Left ventricle myocardium inferior (tissue), 1 donor: Measurements from ENCODE around the gene FAM53A. TPM values are rescaled to one million over a fixed set of nuclear protein-coding genes. Genes with fewer than 3 reads are reported as not detected.

Experiments
- DNase-seq: peaks from one replicate; pipeline ENCODE4 v3.0.0-alpha.2; 2020
- H3K27ac ChIP-seq: fragments of 200-600 bp; replicated peaks from 2 replicates; pipeline ENCODE4 v1.8.0; 2021
- H3K27me3 ChIP-seq: fragments of 200-600 bp; 2 replicates; pipeline ENCODE4 v1.8.0; 2021; ENCODE audit warnings: low read depth
- H3K36me3 ChIP-seq: fragments of 200-600 bp; 2 replicates; pipeline ENCODE4 v1.8.0; 2021
- H3K4me1 ChIP-seq: fragments of 200-600 bp; 2 replicates; pipeline ENCODE4 v1.8.0; 2021
- H3K4me3 ChIP-seq: fragments of 200-600 bp; 2 replicates; pipeline ENCODE4 v1.8.0; 2021; ENCODE audit warnings: mild to moderate bottlenecking, moderate library complexity
- H3K9me3 ChIP-seq: fragments of 200-600 bp; replicated peaks from 2 replicates; pipeline ENCODE4 v1.8.0; 2021
- intact Hi-C: fragments of 100-400 bp; cut with micrococcal nuclease; formaldehyde crosslinking; loops from one replicate; pipeline ENCODE4 v1.11.0; 2022
- total RNA-seq: library from RNA; stranded (reverse); fragmentation: NEBNext Ultra II Directional; extraction: Animal tissue kit (Norgen Biotek cat#: 25700); gene quantifications from one replicate; pipeline ENCODE4 v1.2.1, GENCODE V29; 2021
- TF ChIP-seq, protein P1 (sequence below): fragments of 200-600 bp; IDR thresholded peaks from 2 replicates; pipeline ENCODE4 v1.8.0; 2021; ENCODE audit warnings: antibody characterized with exemption, mild to moderate bottlenecking, borderline replicate concordance
- donor health status: DM: no; HTN: yes; CAD: no; lungs with severe emphysema.

FAM53A gene
- total RNA-seq, 1 donor from 2014 or later: 0.71 TPM

DNA sequence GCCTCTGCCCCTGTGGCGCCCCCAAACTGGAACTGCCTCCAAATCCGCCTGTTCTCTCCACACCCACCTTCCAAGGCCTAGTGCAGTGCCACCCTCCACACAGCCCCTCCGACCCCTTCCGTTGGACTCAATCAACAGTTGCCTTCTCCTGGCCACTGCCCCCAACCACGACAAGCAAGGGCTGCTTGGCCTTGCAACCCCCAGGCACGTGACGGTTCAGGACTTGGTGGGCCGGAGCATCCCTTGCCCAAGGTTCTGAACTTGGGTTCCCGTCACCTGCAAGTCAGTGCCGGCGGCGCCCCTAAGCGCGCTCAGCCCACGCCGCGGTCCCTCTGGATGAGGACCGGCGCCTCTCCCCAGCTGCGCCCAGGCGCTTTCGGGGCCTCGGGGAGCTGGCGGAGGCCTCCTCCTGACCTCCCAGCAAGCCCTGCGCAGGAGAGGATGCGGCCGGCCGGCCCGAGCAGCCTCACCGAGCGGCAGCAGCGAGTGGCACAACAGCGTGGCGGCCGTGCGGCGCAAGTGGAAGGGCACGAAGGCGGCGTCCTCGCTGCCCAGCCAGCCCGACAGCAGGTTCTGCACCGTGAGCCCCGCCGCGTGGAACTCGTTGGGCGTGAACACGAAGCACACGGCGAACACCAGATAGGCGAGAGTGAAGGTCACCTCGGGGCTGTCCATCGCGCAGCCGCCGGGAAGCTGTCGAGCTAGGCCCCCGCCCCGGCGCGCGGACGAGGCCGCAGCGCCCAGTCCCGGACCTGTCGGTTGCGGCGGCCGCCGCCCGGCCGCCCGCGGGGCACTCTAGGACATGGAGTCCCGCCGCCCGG is 36.3 kb upstream of the FAM53A start:
- peak overlapping the region; percentile 81 for H3K4me3 ChIP-seq
- peak overlapping the region; percentile 98 for H3K27ac ChIP-seq
- H3K36me3 ChIP-seq: peaks cover 29% of the 10 kb centered on the region
- intact Hi-C loops: loop anchor here (10.0 kb wide), 1 partner anchor 366 kb away; no protein-coding TSS in a partner anchor
- no peaks in the 10 kb centered on the region for H3K27me3 ChIP-seq
- TF ChIP-seq, protein P1, sequence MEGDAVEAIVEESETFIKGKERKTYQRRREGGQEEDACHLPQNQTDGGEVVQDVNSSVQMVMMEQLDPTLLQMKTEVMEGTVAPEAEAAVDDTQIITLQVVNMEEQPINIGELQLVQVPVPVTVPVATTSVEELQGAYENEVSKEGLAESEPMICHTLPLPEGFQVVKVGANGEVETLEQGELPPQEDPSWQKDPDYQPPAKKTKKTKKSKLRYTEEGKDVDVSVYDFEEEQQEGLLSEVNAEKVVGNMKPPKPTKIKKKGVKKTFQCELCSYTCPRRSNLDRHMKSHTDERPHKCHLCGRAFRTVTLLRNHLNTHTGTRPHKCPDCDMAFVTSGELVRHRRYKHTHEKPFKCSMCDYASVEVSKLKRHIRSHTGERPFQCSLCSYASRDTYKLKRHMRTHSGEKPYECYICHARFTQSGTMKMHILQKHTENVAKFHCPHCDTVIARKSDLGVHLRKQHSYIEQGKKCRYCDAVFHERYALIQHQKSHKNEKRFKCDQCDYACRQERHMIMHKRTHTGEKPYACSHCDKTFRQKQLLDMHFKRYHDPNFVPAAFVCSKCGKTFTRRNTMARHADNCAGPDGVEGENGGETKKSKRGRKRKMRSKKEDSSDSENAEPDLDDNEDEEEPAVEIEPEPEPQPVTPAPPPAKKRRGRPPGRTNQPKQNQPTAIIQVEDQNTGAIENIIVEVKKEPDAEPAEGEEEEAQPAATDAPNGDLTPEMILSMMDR: no peak
- H3K9me3 ChIP-seq: no peaks in the 10 kb centered on the region
- peaks cover 67% of the 10 kb centered on the region for H3K4me1 ChIP-seq
- peak; percentile 46 for DNase-seq

DNA sequence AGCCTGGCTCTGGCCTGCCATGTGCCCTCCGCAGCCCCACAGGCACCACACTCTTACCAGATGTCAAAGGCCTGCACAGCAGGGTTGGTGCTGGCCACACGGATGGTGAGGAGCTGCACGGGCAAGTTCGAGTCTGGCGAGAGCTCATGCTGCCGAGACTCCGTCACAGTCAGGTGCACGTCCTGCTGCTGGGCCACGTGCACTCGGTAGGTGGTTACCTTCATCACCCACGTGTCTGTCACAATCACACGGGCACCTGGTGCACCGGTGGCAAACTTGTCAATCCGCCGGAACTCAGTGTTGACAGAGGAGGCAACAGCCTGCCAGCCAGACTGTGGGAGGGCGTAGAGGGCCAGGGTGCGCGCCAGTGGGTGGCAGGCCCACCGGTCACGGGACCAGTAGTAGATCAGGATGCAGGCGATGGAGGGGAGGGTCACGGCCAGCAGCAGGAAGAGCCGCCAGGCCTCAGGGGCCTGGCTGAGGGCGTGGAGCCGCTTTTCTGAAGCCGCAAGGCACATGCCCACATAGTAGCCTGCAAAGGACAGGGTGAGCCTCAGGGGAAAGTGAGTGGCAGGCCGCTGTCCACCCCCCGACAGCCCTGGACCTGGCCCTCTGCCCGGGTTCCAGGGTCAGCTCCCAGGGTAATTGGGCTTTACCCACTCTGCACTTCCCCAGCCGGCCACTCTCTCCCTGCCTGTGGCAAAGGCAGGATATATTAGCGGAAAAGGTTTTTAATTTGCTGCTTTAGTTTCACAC is 34.2 kb upstream of the FAM53A start:
- TF ChIP-seq, protein P1: no peak
- no peaks in the 10 kb centered on the region for H3K27me3 ChIP-seq
- H3K9me3 ChIP-seq: no peaks in the 10 kb centered on the region
- H3K4me3 ChIP-seq: no peak overlapping the region
- peaks cover 21% of the 10 kb centered on the region for H3K36me3 ChIP-seq
- H3K27ac ChIP-seq: peak overlapping the region; percentile 16
- intact Hi-C loops: no loop called here
- H3K4me1 ChIP-seq: peaks cover 88% of the 10 kb centered on the region
- DNase-seq: no peak

DNA sequence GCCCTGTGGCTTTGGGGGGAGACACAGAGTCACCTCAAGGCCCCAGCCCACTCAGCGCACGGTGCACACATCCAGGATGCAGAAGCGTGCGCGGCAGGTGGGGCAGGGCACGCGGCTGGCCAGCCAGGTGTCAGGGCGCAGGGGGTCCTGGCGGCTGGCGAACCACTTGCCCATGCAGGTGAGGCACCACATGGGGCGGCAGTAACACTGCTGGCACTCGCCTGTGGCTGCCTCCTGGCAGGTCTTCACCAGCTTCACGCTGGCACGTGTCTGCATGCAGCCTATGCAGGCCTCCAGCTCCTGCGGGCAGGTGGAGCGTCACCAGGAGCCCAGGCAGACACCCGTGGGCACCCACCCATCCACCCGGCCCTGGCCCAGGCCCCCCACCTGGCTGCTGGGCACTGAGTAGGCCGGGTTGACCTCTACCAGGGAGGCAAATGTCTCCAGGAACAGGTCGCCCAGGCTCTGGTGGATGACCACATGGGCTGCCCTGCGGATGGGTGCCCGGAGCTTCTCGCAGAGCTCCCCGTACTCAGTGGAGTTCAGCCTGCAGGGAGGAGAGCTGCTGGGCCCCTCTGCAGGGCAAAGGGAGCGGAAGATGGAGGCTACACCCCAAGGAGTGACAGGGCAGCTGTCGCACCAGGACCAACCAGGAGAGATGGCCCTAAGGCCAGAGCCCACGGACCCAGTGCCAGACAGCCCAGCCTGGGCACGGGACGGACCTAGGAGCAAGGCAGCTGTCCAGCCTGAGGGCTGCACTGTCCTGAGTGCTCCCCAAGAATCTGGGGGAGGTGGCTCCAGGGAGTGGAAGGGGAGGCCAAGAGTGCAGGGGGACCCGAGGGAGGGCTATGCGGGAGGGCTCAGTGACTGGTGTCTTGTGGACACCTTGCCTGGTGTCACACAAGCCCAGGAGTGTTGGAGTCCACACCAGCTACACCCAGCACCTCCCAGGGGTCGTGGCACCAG is 33.3 kb upstream of the FAM53A start:
- H3K36me3 ChIP-seq: peaks cover 21% of the 10 kb centered on the region
- H3K4me3 ChIP-seq: no peak overlapping the region
- H3K9me3 ChIP-seq: no peaks in the 10 kb centered on the region
- TF ChIP-seq, protein P1: no peak
- intact Hi-C loops: no loop called here
- H3K27ac ChIP-seq: peak overlapping the region; percentile 16
- H3K27me3 ChIP-seq: no peaks in the 10 kb centered on the region
- DNase-seq: no peak
- H3K4me1 ChIP-seq: peaks cover 95% of the 10 kb centered on the region

DNA sequence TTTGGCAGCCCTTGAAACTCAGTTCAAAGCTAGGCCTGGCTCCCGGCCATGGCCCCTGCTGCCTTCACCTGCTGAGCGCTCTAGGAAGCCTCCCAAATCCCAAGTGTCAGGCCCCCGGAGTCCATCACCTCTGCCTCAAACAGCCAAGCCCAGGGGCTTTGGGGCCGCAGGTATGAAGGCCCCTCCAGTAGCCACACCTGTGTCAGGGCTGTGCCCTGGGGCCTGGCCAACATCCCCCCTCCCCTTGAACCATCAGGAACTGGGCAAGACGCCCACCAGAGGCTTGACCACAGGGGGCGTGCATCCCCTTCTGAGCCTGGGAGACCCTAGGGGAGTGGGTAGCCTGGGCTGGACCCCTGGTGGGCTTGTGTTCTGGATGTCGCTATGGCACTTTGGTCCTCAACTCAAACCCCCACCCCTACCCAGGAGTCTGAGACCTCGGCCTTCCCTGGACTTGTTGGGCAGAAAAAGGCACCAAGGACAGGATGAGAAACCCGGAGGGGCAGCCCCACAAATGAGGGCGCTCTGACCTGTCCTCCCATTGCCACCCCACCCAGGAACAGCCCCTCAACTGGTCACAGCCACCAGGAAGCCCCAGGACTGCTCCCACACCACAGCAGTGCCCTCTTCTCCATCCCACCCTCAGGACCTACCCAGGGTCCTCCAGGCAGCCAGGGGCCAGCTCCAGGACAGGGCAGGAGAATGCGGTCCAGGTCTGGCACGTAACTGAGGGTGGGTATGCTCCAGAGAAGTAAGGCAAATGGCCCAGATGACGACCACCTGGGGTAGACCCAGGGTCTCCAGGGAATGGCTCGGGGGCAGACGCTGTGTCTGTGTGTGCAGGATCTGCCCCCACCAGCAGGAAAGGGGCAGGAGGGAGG is 32.2 kb upstream of the FAM53A start:
- peaks cover 21% of the 10 kb centered on the region for H3K36me3 ChIP-seq
- H3K9me3 ChIP-seq: no peaks in the 10 kb centered on the region
- no peaks in the 10 kb centered on the region for H3K27me3 ChIP-seq
- intact Hi-C loops: no loop called here
- TF ChIP-seq, protein P1: no peak
- DNase-seq: no peak
- peaks cover 92% of the 10 kb centered on the region for H3K4me1 ChIP-seq
- H3K27ac ChIP-seq: no peak overlapping the region
- no peak overlapping the region for H3K4me3 ChIP-seq
